Tibial nerve (tissue), 3 donors: ENCODE results near the gene MDGA2.

Source experiments
- EP300 ChIP-seq, 2 donors: sonication (generic); formaldehyde crosslinking; IDR thresholded peaks; one replicate each; pipeline ENCODE4 v1.6.1; 2017; ENCODE audit warnings: antibody characterized with exemption in 2 of 2, mild to moderate bottlenecking in 1 of 2
- POLR2A ChIP-seq, 2 donors: fragments of 450-650 bp; IDR thresholded peaks; one replicate each; pipeline ENCODE4 v1.6.1; 2017; ENCODE audit warnings: antibody characterized with exemption in 2 of 2, mild to moderate bottlenecking in 2 of 2, moderate library complexity in 2 of 2

GRCh38 chr14:47606566-47606965 lies 68.8 kb downstream of the MDGA2 start:
- no peak for TF ChIP-seq POLR2A (IDR thresholded peaks at IDR 0.05)
- TF ChIP-seq EP300 (IDR thresholded peaks at IDR 0.05), result no peak
